NCI-H187 (cell line): Measurements from ENCODE around the gene LTB4R2.

Experiments
- DNase-seq, 2 experiments: peaks; one replicate each; lab custom pipeline; 2025; lab: John Stamatoyannopoulos, UW

LTB4R2 gene, protein sequence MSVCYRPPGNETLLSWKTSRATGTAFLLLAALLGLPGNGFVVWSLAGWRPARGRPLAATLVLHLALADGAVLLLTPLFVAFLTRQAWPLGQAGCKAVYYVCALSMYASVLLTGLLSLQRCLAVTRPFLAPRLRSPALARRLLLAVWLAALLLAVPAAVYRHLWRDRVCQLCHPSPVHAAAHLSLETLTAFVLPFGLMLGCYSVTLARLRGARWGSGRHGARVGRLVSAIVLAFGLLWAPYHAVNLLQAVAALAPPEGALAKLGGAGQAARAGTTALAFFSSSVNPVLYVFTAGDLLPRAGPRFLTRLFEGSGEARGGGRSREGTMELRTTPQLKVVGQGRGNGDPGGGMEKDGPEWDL

DNA sequence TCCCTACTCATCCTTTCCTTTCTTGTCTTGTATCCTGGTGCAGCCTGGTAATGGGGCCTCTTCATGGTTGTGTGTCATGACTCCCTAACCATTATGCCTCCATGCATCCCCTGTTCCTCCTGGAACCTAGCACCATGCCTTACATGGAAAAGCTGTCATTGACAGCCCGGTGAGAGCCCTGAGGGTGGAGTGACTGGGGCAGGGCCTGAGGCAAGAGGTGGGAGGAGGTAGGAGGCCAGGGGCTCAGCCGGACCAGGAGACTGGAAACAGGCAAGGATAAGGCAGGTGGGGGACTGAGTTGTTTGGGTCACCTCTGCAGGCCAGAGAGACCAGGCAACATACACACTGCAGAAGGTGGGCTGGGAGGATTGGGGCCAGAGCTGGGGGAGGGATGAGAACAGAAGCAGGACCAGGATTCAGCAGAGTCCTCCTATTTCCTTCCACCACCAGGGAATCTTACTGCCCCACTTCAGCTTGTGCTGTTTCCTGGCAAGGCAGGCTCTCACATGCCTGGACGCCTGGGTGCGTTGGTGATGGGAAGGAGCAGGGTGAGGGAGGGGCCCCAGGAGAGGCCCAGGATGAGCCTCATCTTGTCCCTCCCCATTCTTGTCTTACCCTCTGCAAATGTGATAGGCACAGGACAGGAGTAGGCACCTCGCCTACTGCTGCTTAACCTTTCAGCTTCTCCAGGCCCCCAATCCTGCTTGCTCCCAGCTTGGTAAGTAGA is at the start of gene LTB4R2:
LTB4R2 (plus strand) TSS at position 603 of the 727 bp plus-strand sequence. CDS start 525 bp downstream, outside the sequence.
- no peak for DNase-seq

DNA sequence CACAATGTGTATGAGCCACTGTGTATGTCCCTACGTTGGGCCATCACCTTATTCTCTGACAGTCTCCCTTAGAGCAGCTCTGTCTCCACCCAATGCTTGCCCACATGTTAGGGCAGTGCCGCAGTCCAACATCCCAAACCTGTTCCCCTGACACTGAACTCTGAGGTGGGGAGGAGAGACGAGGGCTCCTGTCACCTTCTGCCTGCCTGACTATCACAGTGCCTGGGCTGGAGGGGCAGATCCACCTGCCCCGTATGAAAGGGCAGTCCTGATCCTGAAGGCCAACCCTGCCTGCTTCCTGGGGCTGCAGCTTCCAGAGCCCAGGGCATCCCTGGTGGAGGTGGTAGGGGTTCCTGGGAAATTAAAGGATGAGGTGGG is 49.2 kb upstream of the LTB4R2 start:
- no peak for DNase-seq

DNA sequence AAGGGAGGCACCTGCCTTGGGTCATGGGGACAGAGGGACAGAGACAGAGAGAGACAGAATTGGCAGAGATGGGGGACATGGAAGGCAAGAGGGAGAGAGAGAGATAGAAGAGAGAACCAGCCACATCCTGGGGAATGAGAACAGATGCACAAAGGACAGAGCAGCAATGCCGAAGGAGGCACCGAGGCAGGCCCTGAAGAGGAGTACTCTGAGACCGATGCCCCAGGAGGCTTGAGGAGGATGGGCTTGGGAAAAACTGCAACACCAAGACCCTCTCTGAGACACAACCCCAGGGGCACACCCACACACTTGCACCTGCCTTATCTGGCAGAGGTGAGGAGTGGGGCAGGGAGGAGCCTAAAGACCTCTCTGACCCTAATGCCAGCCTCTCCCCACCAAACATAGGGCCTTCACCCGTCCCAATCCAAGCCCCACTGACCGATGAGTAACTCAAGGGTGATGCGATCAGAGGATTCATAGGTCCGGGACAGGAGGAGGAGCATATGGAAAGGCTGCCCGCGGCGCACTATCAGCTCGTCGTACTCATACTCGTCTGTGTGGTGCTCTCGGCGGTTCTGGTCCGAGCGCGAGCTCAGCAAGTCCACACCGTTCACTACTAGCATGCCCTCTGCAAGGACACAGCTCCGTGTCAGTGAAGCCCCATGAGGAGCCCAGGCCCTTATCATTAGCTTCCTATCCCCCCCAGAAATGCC is 48.5 kb upstream of the LTB4R2 start:
- DNase-seq = no peak

DNA sequence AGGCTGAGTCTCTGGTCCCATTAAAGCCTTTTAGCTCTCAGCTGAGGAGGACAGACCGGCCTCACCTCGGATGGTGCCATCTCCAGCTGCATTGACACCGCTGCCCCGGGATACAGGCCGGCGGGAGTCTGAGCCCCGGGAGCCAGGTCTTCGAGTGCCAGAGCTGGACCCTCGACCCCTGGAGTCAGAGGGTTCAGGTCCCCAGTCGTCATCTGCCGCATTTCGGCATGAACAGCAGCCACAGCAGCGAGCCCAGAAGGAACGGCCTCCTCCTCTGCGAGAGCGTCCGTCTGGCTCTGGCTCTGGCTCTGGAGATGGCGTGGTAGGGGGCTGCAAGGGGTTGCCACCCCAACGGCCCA is 48.0 kb upstream of the LTB4R2 start:
- no peak for DNase-seq

DNA sequence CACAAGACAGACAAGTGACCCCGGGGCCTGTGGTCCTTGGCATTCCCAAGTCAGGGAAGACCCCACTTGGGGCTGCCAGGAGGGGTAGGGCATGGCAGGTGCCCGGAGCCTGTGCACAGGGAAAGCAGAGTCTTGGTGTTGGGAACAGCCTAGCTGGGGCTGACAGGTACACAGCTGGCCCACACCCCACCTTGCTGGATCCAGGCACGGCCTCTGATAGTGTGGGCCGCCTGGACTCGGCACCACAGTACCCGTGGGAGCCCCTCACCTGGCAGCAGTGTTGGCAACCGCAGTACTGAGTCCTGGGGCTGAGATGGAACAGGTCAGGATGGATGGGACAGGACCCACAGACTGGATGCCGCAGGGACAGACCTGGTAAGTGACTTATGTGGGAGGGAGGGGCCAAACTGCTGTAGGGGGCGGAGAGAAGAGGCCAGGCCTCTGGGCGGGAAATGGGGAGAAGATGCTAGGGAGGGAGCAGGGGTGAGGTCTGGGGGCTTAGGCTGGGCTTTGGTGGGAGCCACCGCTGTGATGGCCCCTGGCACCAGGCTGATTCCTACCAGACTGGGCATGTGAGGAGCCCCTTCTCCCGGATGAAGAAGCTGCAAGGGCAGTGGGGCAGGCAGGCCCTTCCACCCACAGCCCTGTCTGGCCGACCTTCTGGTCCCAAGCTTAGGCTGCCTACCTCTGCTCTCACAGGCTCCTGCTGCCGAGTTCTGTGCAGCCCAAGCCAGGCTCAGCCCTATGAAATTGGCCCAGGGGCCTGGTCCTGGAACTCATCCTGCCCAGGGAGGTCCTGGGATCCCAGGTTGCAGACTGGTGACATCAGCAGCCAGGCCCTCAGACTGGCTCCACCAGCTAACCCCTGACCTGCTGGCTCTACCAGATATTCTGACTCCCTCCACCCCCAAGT is 46.9 kb upstream of the LTB4R2 start, which contains the start of gene TGM1:
TGM1 (minus strand) TSS at position 357 of the 913 bp plus-strand sequence. CDS start 825 bp downstream, outside the sequence.
- DNase-seq = no peak

DNA sequence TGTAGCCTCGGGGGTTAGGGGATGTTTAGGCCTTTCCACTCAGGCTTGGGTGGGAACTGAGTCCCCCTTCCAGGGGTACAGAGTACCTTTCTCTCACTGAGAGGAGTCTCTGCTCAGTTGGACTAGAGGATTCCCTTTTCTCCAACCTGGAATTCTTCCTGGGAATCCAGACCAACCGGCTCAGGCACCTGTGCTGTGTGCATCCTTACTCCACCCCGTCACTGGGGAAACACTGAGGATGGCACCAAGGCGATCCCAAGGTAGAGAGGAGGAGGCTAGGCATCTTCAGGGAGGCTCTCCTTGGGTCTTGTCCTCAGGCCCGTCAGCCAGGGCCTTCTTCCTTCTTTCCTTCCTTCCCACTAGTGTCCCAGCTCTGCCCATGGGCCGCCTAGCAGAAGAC is 46.1 kb upstream of the LTB4R2 start:
- DNase-seq = no peak

DNA sequence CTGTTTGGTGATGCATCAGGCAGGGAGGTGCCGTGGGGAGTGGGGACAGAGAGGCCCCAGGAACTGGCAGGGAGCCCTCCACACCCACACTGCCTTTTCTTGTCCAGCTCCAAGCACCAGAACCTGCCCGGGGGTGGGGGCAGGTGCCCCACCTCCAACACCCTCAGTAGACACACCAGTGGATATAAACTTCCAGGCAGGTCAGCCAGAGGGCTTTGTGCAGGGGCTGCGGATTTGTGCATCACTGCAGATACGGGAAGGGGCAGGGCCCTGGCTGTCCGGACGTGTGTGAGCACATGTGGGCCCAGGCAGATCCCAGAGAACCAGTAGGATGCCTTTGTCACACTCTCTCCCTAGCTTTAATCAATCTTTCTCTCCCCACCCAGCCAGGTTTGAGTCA is 45.6 kb upstream of the LTB4R2 start:
- no peak for DNase-seq

DNA sequence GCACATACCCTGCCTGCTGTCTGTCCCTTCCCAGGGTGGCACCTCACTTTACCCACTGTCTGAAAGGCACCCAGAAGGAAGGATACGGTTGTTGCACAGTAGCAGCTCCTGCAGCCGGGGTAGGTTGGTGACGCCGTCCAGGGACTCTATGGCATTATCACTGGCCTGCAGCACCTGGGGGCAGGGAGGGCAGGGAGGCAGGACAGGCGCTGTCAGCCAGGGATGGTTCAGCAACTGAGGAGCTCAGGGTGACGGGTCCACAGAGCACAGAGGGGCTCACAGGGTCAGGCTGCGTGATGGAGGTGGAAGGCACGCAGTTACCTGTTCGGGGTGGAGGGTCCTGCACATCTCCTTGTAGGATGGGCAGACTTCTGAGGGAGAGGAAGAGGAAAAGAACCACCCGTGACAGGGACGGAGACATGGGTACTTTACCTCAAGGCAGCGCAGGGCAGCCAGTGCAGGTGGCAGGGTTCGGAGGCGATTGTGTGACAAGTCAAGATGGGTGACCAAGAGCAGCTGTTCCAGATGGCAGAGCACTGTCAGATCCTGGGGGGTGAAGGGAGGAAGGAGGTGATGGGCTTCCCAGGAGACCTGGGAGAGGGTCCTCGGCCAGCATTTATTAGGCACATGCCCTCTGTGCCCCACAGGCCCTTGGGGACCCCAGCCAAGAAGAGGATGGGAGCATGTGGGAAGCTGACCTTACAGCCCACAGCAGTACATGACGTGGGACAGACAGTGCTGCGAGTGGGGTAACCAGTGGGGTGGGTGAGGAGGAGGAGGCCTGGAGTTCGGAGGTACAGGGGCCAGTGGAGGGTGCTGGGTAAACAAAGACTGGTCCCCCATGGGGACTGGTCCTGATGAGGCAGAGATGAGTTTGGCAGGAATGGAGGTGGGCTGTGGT is 43.3 kb upstream of the LTB4R2 start:
- DNase-seq = no peak

DNA sequence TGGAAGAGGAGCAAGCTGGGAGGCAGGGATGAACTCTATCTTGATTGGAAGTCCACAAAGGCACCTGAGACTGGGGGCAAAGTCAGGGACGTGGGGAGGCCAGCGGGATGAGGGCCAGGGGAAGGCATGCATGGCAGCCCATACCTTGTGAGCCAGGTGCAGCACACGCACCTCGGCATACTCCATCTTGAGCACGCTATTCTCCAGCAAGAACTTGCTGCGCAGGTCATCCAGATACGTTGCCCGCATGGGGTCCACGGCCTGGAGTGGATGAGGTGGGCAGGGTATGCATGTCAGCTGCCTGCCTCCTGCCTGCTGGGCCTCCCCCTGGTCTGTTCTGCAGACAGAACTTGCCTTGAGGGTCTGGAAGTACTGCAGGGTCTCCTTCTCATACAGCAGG is 42.4 kb upstream of the LTB4R2 start:
- no peak for DNase-seq

DNA sequence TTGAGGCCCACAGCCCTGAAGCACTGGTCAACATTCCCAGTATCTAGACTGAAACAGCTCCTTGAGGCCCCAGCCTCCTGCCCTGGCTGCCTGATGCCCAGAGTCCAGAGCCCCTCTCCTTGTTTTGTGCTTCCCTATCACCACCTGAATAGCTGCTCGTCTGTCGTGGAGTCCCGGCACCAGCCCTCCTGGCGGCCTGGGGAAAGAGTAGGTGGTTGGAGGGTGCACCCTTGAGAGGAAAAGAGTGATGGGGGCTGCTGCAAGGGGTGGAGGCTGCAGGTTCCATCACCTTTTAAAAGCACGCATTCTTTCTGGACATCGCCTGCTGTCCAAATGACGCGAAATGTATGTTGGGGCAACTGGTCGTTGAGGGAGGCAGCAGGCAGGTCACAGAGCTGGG is 41.7 kb upstream of the LTB4R2 start:
- DNase-seq = no peak

DNA sequence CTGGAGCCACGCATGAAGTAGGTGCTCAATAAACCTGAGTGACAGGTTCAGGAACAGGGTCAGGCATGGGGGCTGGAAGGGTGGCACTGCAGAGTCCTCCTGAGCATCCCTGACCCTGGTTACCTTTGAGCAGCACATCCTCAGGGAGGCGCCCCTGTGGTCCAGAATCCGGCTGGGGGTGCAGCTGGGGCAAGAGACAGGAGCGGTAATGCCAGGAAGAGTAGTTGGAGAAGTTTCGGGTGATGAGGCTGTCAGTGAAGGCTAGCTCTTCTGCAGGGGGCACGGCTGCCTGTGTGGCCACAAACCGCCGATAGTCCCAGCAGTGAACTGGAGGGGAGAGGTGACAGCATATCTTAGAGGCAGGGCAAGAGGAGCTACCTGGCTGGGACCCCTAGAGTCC is 40.6 kb upstream of the LTB4R2 start:
- no peak for DNase-seq

DNA sequence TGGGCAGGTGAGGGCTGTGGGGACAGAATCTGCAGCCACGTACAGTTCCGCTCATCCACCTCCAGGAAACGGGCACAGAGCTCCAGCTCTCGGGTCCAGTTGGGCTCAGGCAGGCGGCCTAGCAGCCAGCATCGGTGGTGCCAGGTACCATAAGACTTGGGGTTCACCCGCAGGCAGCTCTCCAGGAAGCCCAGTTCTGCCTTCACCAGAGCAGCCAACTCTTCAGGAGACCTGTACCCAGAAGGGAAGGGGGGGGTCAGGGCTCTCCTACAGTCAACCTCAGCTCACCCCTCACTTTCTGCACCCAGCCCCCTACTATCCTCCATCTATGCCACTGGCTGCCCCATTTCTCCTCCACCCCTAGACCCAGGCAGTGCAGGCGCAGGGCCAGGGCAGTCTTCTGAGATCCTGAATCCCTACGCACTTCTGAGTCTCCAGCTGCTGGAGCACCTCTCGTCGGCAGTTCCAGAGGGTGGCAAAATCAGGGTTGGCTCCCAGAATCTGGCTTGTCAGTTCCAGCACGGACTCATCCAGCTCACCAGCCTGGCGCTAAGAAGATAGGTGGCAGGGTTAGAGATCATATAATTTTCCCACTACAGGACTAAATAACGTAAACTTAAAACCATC is 39.9 kb upstream of the LTB4R2 start:
- no peak for DNase-seq

DNA sequence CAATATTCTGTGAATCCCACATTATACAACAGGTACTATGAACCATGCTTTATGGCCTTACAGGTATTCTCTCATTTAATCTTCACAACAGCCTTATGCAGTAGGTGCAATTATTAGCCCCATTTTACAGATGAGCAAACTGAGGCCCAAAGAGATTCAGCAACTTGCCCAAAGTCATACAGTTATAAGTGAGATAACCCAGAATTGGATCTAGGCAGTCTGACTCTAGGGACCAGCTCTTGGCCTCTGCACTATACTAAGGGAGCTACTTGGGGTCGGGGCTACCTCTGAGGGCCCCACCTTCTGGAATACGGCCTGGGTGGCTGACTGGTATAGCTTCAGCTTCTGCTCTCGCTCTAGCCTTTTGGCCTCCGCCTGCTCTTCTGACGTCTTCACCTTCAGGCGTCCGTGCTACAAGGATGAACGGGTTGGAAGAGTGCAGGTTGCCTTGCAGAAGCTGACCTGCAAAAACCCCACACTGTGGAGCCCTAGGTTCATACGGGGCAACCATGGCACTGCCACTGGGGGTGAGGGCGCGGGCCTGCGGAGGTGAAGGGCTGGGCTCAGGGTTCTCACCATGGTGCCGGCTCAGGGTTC is 39.3 kb upstream of the LTB4R2 start:
- no peak for DNase-seq

DNA sequence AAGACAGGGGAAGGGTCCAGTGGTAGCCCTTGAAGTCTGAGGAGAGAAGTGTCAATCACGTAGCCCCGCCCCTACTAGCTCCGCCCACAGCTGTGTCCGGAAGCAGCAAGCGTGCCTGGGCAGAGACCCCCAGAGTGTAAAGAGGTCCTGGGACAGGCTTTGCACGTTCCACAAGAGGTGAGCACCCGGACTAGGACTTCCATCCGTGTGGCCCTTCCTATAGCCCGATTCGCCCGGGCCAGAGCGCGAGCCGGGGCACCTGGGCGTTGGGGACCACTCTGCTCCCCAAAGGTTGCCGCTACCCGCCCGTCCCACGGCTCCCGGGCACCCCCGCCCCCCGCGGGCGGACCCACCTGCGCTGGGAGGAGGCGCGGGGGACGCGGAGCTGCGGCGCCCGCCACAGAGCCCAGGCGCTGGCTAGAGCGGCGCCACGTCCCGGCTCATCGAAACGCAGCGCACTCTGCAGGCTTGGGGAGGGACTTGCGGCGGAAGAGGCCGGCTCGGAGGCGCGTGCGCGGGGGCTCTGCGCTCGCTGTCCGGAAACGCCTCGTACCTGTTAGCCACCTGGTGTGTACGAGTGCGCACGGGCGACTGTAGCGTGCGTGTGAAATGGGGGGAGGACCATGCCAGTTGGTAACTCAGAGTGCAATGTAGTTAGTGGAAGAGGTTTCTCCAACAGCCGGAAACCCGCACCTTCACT is 38.7 kb upstream of the LTB4R2 start, which contains the start of gene RABGGTA:
RABGGTA (minus strand) TSS at position 464 of the 700 bp plus-strand sequence. CDS start 482 bp downstream, outside the sequence.
- DNase-seq = peak; percentile 53 to 85

DNA sequence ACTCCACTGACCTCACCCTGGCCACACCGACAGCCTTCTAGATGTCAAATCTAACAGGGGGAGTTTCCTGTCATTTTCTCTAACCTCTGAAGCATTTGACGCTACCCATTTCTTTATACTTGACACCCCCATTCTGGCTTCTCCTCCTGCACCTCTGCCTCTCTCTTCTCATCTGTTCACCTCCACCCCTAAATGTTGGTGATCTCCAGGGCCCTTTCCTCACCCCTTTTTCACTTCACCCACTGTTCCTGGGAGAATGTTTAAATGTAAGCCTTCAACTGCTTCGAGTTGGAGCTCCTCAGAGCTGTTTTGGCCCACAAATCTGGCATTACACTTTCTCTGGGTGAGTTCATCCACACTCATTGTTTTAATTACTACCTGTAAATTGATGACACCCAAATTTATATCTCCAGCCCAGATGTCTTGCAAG is 38.1 kb upstream of the LTB4R2 start:
- no peak for DNase-seq

DNA sequence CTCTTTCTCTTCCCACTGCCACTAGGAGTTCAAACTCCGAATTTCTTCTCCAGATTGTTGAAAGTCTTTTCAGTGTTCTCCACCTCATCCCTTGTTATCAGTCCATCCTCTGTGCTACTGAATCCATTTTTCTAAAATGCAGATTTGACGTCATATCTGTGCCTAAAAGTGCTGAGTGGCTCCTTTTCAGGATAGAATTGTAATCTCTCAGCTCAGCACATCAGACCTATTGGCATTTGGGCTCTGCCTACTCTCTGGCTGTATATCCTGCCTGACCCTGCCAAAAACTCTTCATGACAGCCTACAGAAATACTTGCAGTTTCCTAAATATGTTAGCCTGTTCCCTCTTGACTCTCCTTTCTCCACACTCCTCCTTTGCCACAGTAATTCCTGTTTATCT is 37.5 kb upstream of the LTB4R2 start:
- DNase-seq = no peak

DNA sequence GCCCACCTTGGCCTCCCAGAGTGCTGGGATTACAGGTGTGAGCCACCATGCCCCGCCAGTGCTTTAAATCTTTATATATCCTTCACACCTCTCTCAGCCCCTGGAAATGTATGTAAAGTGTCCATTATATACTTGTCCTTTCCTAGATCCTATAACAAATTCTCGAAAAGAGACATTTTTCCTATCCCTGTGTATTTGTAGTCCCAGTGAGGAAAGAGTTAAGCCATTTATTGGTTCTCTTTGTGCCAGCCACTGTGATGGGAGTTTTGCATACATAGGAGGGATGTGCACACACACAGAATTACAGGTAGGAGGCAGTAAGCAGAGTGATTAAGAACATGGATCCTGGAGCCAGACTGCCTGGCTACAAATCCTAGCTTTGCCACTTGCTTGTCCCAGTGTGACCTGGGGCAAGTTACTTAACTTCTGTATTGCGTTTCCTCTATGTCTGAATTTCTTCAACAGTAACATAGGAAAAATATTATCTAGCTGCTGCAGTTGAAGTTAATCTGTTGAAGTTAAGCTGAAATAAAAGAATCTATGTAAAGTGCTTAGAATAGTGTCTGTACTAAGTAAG is 36.4 kb upstream of the LTB4R2 start:
- no peak for DNase-seq

DNA sequence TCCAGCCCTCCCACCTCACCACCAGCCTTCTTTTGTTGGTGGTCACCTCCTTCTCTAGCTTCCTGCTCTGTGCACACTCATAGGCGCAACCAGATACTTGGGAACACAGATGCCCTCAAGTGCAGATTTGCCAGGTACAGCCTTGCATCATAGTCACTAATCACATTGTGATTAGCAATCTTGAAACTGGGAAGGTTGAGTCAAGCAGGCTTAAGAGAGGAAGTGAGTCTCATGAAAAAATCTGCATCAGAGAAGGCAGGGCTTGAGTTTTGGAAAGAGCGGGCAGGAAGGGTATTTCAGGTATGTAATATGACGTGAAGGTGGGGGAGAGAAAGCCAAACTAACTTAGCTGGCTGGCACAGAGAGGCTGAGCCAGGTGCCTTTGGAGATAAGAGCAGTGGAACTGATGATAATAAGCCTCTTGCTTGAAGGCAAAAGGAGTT is 35.8 kb upstream of the LTB4R2 start:
- DNase-seq = no peak

DNA sequence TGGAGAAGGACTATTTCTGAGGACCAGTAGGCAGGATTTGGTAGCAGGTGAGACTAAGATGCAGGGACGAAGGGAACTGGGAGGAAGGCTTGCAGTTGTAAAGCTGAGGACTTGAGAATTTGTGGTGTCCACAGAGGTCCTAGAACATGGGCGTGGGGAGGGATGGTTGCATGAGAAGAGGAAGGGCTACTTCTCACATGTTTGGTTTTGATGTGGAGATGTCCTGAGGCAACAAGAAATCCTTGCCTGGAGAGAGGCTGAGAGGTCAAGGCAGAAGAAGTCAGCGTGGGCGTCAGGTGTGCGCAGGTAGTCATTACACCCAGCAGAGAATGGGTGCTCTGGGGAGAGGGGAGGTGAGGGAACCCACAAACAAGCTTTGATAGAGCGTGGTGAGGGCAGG is 32.9 kb upstream of the LTB4R2 start:
- no peak for DNase-seq
